HG03378 (cell line): ENCODE data around the gene KYNU.
A peak's percentile ranks its signal among the peaks of the same experiment; 100 is the strongest.
"Not testable (repeated sequence)": the region's sequence is repeated elsewhere in the genome, so short reads cannot be mapped to it uniquely, and the experiment has no call there.

Source experiments
- ATAC-seq: cut with Tn5 transposase; IDR thresholded peaks from one replicate; pipeline ENCODE4 v1.9.1; 2021; ENCODE audit warnings: mild to moderate bottlenecking, moderate library complexity; ENCODE audit not compliant: unreplicated experiment

Gene KYNU

DNA sequence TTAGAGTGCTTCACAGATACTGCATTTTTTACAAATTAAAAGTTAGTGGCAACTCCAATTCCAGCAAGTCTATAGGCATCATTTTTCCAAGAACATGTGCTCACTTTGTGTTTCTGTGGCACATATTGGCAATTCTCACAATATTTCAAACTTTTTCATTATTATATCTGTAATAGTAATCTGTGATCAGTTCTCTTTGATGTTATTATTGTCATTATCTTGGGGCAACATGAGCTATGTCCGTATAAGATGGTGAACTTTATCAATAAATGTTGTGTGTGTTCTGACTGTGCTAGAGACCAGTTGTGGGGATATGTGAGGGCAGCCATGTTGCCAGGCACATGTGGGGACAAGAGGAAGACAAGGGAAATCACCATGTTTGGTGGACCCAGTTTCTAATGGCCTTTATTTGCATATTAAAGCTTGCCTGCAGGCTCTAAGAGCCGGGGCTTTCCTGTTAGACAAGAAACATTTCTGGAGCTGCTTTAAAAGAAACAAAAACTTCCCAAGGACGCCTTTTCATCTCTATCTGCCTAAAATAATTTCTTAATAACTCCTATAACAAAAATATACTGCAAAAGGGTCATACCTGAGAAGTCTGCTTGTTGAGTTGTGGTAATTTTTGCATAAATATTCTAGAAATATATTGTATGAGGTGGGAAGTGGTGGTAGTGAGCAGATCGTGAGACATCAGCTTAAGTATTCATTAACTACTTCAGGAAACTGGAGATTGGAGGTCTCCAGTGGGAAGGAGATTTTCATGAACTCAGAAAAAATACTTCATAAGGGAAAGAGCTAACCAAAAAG is 37.2 kb downstream of the KYNU start:
- ATAC-seq: peak; percentile 100

DNA sequence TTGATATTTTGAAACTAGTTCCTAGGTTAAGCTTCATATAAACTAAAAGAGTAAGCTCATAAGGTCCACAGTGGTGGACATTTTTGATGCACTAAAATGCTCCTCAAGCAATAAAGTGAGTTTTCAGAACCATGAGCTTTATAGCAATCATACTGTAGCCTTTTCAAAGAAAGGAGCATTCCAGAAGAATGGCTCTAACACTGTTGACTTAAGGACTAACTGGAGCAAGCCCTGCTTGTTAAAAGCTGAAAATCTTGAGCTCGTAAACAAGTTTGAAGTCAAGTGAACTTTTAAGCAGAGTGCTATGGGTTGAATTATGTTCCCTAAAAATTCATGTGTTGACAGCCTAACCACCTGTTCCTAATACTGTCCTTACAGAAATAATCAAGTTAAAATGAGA is 38.0 kb downstream of the KYNU start:
- no peak for ATAC-seq

DNA sequence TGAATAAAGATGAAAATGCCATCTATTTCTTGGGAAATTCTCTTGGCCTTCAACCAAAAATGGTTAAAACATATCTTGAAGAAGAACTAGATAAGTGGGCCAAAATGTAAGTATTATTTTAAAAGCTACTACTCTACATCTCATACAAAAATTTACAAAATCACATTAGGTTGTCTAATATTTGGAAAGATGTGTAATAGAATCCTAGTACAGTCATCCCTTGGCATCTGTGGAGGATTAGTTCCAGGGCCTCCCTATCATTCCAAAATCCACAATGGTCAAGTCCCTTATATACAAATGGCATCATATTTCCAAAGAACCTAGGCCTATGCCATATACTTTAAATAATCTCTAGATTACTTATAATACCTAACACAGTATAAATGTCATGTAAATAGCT is 41.2 kb downstream of the KYNU start:
- no peak for ATAC-seq

DNA sequence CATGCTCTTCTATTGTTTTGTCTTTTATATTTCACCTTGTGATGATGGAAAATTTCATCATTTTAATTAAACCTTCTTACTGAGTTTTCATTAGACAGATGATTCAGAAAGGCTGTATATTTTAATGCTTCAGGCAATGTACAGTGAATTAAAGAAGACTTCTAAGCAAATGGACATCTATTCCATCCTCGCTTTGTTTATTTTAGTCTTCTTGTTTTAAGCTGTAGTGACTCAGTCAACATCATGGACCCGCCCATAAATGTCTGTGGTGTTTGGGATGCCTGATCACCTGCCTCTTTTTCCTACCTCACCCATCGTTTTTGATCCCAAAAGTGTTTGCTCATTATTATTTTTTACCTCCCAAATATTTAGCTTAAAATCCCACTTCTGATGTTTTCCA is 43.1 kb downstream of the KYNU start:
- no peak for ATAC-seq

DNA sequence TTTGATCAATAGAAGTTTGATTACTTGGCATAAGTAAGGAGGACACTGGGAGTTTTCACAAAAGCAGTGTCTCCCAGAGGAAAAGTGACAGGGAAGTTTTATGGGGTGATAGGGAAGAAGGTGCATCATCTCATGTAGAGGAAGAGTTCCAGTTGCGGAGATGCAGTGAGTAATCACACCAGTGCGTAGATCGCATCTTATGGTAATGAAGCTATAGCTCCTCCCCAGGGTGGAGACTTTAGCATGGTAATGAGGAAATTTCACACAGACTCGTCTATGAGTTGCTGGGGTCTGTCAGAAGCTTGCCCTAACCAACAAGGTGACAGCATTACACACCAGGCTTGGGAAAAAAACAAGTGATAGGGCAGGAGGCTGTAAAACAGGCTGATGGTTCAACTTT is 49.0 kb downstream of the KYNU start:
- ATAC-seq: no peak

DNA sequence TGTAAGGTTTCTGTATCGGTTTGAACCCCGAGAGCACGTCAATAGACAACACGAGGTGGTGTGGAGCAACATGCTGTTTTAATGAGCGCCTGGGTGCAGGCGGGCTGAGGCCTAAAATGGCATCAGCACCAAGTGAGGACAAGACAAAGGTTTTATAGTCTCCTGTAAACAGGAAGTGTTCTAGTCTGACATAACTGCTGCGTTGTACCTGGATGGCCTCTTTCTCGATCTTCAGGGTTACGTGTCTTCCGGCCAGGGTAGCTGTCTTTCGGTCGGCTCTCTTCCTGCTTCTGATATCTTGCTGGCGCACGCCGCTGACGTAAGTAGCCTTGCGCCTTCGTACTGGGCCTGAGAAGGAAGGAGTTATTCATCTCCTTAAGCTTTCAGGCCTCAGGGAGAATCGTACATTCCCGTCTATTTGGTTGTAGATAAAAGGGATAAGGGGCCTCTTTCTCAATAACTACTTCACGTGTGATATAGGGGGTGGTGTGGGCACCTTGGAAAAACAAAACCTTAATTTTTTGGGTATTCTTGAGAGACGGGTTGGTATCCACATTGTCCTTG is 53.5 kb downstream of the KYNU start:
- no peak for ATAC-seq

DNA sequence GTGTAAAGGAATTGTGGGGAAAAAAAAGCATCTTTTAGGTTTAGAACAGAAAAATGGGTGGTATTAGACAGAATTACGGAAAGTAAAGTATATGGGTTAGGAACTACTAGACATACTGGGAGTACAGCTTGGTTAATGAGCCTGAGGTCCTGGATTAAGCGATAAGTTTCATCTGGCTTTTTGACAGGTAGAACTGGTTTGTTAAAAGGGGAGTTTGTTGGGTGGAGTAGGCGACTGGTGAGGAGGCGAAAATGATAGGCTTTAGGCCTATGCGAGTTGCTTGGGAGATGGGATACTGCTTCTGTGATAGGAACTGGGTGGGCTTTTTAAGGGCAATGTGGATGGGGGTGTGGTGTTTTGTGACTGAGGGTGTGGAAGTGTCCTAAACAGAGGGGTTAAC is 56.5 kb downstream of the KYNU start:
- no peak for ATAC-seq

DNA sequence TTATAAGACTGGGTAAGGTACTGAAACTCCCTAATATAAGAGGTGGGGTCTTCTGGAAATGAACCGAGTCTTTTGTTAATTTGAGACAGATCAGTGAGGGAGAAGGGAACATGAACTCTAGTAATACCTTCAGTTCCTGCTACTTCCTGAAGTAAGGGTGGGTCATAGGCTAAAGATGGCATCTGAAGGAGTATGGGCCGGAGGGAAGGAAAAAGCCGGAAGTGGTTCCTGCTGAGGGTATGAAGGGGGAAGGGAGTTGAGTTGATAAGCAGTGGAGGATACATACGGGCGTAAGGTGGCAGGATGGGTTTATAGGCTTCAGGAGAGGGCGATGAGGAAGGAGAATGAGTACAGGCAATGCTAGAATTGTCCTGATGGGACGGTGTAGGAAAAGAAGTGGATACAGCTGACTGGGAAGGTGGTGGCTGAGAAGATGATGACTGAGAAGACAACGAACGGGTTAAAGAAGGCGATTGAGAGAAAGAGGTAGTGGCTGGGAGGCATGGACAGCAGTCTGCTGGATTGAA is 58.2 kb downstream of the KYNU start:
- ATAC-seq: no peak

DNA sequence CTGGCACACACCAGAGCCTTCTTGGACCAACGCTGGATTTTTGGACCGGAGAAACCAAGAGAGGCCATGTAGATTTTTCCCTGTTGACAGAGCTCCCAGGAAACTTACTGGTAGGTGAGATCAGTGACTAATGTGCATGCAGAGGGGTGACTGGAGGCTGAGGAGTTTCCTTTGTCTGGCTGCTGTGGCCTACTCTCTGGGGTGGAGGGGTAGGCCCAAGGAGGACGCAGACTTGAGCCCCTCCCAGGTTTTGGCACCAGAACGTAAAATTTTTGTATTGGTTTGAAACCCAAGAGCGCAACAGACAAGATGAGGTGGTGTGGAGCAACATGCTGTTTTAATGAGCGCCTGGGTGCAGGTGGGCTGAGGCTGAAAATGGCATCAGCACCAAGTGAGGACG is 59.2 kb downstream of the KYNU start:
- ATAC-seq: no peak

DNA sequence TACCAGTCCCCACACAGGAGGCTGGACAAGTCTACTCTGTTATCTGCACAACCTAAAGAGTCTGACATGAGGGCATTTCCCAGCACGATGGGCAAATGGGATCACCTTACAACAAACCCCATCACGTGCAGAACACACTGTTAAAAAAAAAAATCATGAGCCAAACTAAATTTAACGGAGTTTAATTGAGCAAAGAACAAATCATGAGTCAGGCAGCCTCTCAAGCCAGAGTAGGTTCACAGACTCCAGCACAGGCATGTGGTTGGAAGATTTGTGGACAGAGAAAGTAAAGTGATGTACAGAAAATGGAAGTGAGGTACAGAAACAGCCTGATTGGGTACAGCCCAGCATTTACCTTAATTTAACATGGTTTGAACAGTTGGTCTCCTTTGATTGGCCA is 59.9 kb downstream of the KYNU start:
- ATAC-seq: no peak

DNA sequence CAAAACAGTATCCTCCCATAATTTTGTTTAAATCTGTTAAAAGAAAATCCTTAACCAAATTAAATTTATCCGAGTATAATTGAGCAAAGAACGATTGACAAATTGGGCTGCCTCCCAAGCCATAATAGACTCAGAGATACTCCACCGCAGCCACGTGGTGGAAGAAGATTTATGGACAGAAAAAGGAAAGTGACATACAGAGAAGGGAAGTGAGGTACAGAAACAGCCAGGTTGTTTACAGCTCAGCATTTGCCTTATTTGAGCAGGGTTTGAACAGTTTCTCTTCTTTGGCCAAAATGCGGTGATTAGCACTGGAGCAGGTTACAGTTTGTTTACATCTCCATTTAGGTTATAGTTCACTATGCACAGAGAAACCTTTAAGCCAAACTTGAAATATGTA is 60.8 kb downstream of the KYNU start:
- no peak for ATAC-seq

DNA sequence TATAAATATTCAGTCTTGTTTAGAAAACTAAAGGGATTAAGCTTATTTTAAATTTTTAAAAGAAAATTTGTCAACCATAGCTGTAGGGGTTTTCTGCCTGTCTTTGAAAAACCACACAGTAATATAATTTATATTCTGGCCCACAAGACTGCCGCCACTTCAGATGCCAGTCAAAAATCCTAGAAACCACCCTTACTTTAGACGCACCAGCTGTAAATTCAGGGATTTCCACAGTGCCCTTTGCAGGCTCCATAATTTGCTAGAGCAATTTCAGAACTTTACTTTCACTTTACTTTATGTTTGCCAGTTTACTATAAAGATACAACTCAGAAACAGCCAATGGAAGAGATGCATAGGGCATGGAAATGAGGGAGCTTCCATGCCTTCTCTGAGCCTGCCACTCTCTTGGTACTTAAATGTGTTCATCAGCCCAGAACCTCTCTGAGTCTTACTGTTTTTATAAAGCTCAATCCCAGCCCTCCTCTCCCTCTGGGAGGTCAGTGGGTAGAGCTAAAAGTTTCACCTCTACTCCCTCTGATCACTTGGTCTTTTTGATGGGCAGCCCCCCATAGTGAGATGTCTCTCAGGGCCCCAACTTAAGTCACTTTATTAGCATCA is 63.3 kb downstream of the KYNU start:
- peak; percentile 38 for ATAC-seq

DNA sequence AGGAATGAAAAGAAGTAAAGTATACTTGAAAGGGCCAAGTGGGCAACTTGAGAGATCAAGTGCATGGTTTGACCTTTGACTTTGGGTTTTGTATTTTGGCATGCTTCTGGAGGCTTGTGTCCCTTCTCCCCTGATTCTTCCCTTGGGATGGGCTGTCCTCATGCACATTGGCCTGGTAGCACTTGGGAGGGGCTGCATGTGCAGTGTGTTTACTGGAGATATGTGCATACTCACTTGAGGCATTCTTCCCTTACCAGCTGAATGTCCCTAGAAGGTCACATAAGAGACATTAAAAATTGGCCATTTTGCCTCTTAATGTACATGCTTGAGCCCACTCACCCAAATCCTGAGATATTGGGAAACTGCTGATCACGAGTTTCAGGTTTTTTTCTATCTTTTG is 65.2 kb downstream of the KYNU start:
- ATAC-seq: no peak

DNA sequence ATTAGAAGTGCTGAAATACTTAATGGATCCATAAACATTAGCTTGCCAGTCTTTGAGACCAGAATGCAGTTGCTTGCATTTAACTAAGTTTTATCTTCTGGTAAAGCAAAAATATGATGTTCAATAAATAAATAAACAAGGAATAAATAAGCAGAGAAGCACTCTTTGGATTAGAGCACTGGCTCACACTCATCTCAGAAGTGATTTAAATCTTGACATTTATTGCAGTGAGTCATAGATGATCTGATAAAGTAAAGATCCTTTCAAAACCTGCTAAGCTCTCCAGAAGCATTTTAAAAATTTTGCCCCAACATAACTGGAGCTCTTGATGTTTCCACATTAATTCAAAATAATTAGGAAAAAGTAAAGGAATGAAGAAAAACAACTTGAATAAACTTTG is 66.8 kb downstream of the KYNU start:
- no peak for ATAC-seq

DNA sequence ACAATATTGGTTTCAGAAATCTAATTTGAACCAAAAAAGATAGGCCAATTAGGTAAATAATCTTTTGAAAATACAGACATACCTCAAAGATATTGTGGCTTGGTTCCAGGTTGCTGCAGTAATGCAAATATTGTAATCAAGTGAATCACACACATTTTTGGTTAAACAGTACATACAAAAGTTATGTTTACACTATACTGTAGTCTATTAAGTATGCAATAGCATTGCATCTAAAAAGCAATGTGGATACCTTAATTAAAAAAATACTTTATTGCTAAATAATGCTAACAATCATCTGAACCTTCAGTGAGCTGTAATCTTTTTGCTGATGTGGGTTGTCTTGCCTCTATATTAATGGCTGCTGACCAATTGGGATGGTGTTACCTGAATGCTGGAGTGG is 67.3 kb downstream of the KYNU start:
- ATAC-seq: no peak

DNA sequence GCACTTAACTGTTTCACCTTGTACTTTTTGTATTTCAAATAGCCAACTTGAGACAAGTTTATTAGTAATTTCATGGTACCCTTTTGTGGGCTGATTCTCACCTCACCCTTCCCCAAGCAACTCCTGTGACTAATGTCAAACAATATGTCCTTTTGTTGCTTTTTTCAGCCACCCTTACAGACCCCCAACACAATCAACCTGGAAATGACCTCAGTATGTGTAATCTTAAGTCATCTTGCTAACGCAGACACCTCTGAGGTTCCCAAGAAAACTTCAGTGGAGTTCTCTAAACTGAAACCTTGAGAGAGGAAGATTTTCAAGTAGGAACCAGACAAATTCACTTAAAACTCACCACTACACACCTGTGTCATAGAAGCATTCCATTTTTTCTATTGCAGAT is 69.5 kb downstream of the KYNU start:
- no peak for ATAC-seq

DNA sequence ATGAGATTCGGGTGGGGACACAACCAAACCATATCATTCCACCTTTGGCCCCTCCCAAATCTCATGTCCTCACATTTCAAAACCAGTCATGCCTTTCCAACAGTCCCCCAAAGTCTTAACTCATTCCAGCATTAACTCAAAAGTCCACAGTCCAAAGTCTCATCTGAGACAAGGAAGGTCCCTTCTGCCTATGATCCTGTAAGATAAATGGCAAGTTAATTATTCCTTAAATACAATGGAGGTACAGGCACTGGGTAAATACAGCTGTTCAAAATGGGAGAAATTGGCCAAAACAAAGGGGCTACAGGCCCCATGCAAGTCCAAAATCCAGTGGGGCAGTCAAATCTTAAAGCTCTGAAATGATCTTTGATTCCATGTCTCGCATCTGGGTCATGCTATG is 71.3 kb downstream of the KYNU start:
- not testable (repeated sequence) for ATAC-seq

DNA sequence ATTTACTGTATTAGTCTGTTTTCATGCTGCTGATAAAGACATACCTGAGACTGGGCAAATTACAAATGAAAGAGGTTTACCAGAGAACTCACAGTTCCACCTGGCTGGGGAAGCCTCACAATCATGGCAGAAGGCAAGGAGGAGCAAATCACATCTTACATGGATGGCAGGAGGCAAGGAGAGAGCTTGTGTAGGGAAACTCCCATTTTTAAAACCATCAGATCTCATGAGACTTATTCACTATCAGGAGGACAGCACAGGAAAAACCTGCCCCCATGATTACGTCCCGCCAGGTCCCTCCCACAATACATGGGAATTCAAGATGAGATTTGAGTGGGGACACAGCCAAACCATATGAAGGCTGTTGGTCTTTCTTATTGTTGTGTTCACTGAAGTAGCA is 72.9 kb downstream of the KYNU start:
- ATAC-seq: not testable (repeated sequence)

DNA sequence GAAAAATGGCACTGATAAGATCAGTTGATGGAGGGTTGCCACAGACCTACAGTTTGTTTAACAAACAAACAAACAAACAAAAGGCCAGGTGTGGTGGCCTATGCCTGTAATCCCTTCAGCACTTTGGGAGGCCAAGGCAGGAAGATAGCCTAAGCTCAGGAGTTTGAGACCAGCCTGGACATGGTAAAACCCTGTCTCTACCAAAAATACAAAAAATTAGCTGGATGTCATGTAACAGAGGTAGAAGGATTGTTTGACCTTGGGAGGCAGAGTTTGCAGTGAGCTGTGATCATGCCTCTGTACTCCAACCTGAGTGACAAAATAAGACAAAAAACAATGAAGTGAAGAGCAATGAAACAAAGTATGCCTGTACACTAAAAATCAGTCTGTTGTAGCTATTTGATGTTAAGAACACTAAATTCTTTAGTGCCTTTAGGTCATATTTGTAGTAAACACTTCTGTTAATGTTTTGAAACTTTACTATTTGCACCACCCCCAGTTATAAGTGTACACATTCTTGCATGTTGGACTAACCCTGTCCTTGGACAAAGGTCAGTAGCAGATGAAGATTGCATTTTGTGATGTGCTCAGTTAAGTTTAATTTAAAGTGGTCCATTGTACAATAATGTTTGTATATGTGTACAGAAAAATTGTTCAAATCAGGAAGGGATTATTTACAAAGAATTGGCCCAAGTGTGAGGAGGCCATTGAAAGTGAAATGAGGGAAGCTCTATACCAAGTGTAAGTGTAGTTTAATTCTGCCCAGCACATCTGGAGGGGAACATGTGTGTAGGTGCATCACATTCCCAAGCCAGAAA is 73.9 kb downstream of the KYNU start:
- ATAC-seq: no peak

DNA sequence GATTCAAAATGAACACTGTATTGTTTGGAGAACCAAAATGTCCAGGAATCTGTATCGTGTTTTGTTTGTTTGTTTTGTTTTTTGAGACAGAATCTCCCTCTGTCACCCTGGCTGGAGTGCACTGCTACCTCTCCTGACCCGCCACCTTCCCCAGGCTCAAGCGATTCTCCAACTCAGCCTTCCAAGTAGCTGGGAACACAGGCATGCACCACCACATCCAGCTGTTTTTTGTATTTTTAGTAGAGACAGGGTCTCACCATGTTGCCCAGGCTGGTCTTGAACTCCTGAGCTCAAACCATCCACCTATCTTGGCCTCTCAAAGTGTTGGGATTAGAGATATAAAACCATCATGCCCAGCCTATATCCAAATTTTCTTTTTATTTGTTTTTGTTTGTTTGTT is 74.6 kb downstream of the KYNU start:
- no peak for ATAC-seq

DNA sequence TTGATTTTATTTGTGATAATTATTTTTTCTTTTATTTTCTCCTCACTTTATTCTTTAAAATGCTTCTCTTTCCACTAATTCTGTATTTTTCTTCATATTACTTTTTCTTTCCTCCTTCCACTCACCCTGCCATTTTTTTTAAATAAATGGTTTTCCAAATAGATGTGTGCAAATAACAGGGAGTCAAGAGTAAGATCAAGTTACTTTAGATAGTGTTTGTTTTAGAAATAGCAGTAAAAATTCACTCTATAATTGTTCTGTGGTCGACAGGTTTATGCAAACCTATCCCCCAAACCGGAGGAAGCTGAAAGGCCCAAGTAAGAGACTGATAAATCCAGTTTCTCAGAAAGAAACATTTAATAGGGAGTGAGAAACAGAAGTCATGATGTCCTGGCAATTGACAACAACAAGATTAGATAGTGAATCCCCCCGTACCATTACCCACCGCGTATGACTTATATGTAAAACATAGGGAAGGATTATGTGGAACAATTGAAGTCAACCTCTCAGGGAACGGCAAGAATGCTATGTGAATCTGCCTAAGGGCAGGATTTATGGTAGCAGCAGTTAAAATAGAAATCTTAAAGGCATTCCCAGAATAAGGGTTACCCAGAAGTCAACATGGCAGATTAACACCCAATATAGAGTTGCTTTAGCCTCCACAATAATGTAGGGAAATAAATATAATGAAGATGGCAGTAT is 75.5 kb downstream of the KYNU start:
- no peak for ATAC-seq
